NCI-H526 (cell line): ENCODE results near the gene SAMHD1.
"Not testable (repeated sequence)": the region's sequence is repeated elsewhere in the genome, so short reads cannot be mapped to it uniquely, and the experiment has no call there.

ENCODE experiments used
- DNase-seq, 2 experiments: peaks; one replicate each; lab custom pipeline; 2025; lab: John Stamatoyannopoulos, UW

SAMHD1 gene

DNA sequence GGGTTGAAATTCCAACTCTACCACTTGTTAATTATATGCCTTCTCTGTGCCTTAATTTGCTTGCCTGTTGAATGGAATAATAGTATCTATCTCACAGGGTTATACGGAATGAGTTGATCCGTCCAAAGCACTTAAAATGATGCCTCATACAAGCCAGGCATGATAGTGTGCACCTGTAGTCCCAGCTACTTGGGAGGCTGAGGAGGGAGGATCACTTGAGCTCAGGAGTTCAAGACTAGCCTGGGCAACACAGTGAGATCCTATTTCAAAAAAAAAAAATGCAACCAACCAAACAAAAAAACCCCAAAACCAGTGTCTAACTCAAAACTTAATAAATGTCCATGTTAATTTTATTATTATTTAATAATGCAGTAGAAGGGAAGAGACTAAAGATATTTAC is 35.3 kb downstream of the SAMHD1 start:
- DNase-seq: no peak

DNA sequence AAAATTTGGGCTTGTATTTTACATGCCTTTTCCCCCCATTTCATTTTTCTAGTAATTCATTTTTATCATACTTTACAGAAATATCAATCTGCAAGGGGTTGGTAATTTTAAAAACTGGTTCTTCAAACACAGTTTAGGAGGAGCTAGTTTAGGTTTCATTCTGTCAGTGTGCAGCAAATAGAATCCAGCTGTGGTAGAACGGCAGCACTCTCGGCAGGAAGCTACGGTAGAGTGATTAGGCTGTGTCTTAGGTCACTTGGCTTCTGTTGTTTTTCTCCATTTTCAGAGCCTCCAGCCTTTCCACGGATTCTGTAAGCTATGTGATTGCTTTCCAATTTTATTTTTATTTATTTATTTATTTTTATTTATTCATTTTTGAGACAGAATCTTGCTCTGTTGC is 42.9 kb downstream of the SAMHD1 start:
- DNase-seq: no peak

DNA sequence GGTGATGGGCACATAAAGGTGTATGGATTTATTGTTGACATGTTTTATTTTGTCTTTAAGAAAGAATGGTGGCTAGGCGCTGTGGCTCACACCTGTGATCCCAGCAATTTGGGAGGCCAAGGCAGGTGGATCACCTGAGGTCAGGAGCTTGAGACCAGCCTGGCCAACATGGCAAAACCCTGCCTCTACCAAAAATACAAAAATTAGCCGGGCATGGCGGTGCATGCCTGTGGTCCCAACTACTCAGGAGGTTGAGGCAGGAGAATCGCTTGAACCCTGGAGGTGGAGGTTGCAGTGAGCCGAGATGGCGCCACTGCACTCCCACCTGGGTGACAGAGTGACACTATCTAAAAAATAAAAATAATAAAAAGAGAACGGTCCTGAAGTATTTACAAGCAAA is 45.4 kb downstream of the SAMHD1 start:
- not testable (repeated sequence) for DNase-seq

DNA sequence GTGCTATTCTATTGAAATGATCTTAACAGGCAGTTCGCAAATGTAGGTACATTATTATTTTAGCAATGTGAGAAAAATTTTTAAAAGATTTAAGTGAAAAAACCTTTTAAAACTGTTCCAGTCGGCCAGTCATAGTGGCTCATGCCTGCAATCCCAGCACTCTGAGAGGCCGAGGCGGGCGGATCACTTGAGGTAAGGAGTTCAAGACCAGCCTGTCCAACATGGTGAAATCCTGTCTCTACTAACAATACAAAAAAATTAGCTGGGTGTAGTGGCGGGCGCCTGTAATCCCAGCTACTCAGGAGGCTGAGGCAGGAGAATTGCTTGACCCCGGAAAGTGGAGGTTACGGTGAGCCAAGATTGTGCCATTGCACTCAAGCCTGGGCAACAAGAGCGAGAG is 45.9 kb downstream of the SAMHD1 start:
- not testable (repeated sequence) for DNase-seq

DNA sequence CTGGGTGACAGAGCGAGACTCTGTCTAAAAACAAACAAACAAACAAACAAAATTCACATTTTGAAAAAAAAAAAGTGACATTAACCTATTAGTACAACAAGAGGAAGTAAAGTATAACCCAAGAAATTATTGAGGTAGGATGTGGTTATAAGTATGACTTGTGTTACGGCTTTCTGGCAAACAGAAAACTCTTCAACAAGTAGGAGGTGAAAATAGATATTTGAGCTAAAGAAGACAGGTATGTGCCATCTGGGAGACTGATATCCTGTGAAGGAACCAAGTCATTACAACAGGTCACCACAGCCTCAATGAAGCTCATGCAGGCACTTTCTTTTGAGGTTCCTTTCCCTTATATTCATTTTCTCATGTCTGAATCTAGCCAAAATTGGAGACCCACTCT is 46.8 kb downstream of the SAMHD1 start:
- DNase-seq: no peak

DNA sequence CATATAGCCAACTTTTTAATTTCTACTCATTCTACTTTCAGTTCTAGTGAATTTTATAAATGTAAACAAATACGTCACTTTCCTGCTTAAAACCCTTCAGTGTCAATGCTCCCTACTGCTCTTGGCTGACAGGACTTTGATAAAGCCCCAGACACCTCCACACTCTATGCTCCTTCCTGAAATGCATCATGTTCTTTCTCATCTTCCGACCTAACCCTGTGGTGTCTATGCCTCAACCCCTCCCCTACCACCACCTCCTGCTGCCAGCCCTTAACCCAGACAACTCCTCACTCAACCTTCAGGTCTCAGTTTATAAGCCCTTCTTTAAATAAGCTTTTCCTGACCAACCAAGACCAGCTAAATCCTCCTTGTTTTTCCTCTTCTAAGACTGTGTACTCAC is 56.5 kb downstream of the SAMHD1 start:
- DNase-seq: no peak

DNA sequence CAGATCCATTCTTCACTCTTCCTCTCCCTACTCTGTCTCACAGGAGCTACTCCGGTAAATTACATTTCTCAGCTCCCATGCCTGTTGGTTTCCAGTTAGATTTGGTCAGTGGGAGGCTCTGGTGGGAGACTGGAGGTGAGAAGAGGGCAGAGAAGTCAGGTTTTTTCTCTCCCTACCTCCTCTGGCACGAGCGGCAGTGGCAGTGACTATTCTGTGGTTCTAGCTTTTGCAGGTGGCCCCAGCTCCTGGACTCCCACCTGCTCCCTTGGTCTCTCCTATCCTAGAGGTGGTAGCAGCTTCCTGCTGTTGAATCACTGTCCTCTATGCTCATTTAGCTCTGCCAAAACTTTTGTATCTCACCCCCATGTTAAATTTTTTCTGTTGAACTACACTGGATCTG is 57.7 kb downstream of the SAMHD1 start:
- DNase-seq: no peak

DNA sequence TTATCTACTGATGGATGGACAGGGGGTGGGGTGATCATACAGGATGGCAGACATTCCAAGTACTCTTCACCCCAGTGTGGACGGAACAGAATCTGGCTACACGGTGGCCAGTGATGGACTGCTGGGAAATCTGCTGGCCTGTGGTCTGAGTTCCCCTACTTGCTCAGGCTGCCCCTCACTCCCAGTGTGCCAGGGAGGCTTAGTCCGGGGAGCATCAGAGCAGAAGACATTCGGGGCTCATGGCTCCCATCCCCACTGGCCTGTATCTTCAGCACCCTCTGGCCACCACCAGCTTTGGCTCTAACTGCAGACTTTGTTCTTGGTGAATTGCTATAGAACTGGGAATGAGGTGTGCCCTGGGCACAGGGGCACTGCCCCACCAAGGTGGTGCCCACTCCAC is 60.3 kb downstream of the SAMHD1 start:
- DNase-seq: no peak

DNA sequence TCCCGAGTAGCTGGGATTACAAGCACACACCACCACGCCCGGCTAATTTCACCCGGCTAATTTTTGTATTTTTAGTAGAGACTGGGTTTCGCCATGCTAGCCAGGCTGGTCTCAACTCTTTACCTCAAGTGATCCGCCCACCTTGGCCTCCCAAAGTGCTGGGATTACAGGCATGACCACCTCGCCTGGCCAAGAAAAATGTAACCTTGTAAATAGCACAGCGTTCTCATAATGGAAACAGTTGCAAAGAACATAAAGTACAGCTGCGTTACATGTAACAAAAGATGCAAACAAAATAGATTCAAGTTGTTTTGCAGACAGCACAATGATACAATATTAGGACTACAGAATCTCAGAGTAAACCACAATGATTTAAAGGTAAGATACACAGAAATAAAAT is 60.9 kb downstream of the SAMHD1 start:
- no peak for DNase-seq

DNA sequence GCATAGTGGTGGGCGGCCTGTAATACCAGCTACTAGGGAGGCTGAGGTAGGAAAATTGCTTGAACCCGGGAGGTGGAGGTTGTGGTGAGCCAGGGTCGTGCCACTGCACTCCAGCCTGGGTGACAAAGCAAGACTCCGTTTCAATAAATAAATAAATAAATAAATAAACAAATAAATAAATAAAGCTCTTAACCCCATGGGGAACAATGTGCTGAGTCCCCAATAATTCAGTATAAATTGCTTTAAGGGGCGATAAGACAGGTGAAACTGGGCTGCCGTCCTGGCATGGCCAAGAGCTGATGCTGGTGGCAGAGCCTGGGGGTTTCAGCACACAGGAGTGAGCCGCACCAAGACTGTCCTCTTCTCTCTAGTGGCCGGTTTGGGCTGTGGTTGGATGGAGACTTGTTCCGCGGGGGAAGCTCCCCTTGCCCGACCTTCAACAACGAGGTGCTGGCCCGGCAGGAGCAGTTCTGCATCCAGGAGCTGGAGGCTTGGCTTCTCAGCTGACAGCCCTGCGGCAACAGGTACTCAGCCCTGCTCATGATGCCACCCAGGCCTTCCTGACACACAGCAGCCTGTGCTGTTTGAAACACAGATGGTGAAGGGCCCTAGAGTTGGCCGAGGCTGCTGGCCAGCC is 62.5 kb downstream of the SAMHD1 start:
- DNase-seq: no peak

DNA sequence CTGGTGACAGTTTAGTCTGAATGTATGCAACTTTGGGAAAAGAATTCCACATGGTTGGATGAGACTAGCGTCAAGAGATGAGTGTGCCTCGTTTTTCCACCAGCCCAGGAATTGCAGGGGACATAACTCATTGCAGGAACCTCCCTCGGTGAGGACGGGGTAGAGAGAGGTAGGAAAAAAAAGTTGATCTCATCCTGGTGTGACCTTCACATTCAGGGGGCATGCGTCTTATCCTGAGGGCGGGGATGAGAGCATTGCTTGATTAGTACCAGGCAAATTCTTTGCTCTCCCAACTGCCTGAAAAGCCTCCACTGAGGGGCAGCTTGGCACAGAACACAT is 63.8 kb downstream of the SAMHD1 start:
- DNase-seq: no peak

DNA sequence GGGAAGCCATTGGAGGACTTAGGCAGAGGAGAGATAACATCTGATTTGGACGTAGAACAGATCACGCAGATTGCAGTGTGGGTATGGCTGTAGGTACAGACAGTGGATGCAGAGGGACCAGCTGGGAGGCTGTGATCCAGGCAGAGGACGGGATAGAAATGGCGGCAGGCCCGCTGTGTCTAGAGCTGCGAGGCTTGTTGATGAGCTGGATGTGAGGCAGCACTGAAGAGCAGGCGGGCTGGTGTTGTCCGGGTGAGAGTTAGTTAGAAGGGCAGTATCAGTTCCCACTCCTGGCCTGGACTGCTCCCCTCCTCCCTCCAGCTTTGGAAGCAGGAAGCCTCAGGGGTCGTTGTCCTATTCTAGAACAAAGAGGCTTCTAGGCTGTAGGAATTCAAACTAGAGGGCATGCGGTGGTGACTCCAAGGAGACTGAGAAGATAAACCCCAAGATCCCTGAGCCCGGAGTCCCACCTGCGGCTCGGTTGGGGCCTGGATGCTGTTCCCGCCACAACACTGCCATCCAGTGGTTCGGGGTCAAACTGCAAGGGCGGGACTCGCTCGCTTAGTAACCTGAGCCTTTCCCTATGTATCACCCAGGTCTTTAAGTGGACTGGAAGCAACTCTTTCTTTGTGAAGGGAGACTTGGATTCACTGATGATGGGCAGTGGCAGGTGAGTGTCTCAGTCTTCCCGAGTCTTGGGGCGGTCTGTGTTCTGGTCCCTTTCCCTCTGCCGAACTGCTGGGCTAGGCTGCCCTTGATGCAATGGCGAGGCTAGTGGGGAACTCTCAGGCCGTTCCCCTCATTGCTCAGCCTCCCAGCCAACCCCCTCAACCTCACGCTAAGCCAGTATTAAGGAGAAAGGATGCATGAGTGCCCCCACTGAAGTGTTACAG is 64.4 kb downstream of the SAMHD1 start:
- DNase-seq: peak; percentile 74 to 95

DNA sequence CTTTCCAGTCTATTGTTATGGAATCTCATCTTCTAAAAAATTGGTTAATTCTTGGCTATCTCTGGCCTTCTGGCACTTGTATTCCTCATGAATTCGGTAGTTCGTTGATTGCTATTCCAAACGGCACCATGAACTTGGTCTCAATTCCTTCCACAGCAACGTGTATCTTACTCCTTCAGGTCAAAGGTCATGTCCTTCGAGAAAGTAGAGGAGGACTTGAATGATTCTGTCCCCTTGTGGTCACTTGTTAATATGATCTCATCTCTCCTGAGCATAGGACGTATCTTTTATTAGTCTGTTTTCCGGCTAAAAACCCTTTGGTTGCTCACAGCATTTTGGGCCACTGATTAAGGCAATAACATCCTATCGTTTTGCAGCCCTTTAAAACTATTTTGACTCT is 66.2 kb downstream of the SAMHD1 start:
- peak in 1 of 2 experiments; percentile 12 for DNase-seq

DNA sequence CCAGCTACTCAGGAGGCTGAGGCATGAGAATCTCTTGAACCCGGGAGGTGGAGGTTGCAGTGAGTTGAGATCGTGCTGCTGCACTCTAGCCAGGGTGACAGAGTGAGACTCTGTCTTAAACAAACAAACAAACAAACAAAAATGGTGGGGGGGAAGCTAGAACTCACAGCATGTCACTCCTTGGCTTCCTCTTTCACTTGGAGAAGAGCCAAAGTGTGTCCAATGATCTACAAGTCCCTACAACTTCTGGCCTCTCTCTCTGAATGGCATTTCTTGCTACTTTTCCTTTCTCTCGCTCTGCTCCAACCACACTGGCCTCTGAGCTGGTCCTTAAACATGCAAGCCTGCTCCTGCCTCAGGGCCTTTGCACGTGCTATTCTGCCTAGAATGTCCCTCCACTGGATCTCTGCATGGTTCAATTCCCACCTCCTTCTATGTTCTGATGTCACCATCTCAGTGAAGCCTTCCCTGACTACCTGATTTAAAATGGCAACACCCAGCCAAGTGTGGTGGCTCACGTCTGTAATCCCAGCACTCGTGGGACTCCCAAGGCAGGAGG is 67.5 kb downstream of the SAMHD1 start:
- DNase-seq: no peak

DNA sequence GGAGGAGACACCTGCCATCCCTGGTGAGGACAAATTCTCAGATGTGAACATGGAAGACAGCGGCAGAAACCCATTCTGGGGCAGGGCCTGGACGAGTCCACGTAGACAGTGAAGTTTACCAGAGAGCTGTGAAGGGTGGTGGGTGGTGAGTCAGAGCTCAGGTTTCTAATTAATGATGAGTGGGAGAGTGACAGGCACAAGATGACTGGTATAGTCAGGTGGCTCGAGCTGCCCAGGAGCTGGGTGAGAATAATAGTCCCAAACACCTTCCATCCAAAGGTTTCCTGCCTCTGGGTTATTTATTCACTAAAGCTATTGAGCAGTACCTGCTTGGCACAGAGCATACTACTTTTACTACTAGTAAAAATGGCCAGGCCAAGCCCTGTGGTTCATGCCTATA is 69.6 kb downstream of the SAMHD1 start:
- DNase-seq: no peak

DNA sequence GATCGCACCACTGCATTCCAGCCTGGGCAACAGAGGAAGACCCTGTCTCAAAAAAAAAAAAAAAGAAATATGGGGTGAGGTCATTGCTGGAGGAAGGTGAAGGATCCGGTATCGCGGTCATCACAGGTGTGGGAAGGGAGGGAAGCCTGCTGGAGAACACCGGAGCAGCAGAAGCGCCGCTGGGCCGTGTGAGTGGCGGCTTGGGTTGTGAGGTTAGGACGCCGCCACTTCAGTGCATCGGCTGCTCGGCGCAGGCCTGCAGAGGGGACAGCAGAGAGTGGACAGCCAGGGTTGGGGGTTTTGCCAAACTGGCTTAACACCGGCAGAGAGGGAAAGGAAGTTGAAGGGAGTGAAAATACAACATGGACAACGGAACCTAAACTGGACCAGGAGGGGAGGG is 70.2 kb downstream of the SAMHD1 start:
- no peak for DNase-seq

DNA sequence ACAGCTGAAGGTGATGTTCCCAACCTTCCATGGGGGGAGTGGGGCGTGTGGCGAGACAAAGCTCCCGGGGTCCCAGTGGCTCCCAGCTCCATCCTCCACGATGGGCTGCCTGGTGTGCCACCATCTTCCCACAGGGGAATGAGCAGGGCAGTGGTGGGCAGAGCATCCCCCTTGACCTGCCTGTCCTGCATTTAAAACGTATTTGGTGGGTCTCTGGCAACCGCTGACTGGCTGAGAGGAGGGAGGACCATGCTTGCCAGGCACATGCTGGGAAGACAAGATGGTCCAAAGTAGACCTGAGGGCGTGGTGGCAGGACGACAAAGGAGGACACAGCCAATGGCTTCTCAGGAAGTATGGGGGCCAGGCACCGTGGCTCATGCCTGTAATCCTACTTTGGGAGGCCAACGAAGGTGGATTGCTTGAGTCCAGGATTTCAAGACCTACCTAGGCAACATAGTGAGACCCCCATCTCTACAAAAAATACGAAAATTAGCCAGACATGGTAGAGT is 70.7 kb downstream of the SAMHD1 start:
- no peak for DNase-seq

DNA sequence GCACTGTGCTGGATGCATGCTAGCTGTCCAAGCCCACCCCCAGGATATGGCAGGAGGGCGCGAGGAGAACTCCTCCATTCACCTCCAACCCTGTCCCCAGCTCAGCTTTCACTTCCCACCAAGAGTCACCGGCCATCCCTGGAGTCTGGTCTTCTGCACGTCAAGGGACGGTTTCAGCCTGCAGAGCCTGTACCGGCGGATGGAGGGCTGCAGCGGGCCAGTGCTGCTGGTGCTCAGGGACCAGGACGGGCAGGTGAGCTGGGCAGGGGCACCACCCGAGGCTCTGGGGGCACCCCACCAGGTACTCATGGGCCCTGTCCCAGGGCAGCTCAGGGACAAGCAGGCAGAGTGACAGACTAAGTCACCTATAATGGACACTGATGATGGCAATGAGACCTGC is 72.6 kb downstream of the SAMHD1 start:
- no peak for DNase-seq

DNA sequence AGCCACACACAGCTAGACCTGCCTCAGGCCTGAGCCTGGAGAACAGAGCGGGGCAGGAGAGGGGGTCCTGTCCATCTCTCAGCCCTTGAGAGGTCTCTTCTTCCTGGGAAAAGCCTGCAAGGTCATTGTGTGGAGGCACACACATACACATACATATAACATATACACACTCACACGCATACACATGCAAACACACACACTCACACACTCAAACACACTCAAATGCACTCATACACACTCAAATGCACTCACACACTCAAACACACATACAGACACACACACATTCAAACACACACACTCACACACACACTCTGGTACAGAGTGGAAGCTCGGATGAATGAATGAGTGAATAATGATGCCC is 75.1 kb downstream of the SAMHD1 start:
- DNase-seq: no peak

DNA sequence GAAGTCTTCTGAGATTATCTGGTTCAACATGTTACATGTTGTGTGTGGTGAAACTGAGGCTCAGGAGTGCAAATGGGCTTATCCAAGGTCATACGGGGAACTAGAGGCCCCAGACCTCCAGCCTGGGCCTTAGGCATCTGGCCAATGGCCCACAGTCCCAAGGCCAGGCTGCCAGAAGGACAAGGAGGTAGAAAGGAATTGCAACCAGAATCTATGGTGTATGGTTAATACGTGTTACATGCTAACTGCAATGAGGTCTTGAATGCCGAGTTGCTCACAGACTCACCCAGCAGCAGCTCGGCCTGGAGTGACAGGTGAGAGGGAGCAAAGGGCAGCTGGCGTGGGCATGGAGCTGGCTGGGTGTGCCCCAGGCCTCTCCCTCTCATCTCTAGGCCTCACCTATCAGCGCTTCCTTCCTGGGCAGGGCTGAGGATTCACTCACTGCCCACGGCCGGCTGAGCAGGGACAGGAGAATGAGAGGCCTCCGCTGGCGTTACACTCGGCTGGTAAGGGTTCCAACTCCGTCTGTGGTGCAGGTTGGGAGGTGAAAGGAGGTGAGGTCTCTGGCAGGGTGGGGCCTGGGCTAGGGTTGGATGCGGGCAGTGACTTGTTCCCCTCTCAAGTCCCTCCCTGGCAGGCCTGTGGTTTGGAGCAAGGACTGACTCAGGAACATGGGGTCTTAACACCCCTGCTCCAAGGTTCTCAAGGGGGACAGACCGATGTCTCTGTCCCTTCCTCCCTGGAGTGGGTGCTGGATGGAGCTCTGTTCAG is 75.6 kb downstream of the SAMHD1 start, which contains the start of gene TLDC2:
Gene TLDC2, plus strand, starts transcription at position 437 of the 771 bp plus-strand sequence. Its CDS starts 37 bp downstream, at position 474.
- DNase-seq: peak in 1 of 2 experiments; percentile 67

DNA sequence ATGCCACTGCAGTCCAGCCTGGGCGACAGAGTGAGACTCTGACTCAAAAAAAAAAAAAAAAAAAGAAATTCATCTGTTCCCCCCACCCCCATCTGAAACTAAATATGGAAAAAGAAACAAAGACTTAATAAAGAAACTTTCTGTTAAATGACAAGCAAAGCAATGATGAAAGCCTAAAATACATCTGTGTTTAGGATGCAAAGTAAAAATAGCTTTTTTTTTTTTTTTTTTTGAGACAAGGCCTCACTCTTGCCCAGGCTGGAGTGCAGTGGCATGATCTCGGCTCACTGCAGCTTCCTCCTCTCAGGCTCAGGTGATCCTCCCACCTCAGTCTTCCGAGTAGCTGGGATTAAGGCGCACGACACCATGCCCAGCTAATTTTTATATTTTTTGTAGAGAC is 76.4 kb downstream of the SAMHD1 start:
- DNase-seq: not testable (repeated sequence)

DNA sequence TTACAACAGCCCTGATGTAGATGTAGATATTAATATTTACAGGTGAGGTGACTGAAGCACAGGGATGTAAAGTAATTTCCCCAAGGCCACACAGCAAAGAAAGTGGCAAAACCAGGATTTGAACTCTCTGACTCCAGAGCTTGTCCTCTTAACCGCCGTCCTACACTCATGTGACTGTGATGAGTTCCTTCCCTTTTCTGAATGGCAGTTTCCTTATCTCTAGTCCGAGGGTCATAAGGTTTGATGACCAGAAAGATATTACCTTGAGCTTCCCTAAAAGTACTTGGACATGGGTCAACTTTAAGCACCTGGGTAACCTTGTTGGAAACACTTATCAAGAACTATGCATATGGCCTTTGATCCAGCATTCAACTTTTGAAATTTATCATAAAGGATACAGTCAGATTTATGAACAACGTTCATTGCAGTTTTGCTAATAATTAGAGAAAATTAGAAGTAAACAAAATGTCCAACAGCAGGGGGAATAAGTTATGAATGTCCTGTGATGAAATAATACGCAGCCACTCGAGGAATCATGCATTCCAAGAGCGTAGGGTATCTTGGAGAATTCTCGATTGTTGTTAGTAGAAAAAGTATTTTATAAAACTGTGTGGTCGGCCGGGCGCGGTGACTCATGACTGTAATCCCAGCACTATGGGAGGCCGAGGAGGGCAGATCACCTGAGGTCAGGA is 77.9 kb downstream of the SAMHD1 start:
- DNase-seq: no peak
